ENCODE results near the gene ACTL7A.
"Not testable (repeated sequence)": the region's sequence is repeated elsewhere in the genome, so short reads cannot be mapped to it uniquely, and the experiment has no call there.

ACTL7A gene

GRCh38 chr9:108838017-108838416, 24.0 kb upstream of the ACTL7A start:
- TF ChIP-seq ZFX (IDR thresholded peaks at IDR 0.05) (no peak), CTCF (conservative IDR thresholded peaks at IDR 0.05) (no peak)
- H3K27ac ChIP-seq = no peak overlapping the region

GRCh38 chr9:108839561-108839960, 22.5 kb upstream of the ACTL7A start:
- not testable (repeated sequence) for H3K27ac ChIP-seq

- TF ChIP-seq ZFX (IDR thresholded peaks at IDR 0.05) = no peak
- TF ChIP-seq CTCF (conservative IDR thresholded peaks at IDR 0.05) = no peak
- no peak overlapping the region for H3K27ac ChIP-seq
Observed at GRCh38 chr9:108842610-108843295, 19.3 kb upstream of the ACTL7A start.

GRCh38 chr9:108844391-108844790, 17.7 kb upstream of the ACTL7A start:
- H3K27ac ChIP-seq = no peak overlapping the region
- TF ChIP-seq ZFX (IDR thresholded peaks at IDR 0.05) (no peak), CTCF (conservative IDR thresholded peaks at IDR 0.05) (no peak)

GRCh38 chr9:108844856-108845255, 17.2 kb upstream of the ACTL7A start:
- no peak overlapping the region for H3K27ac ChIP-seq
- TF ChIP-seq ZFX (IDR thresholded peaks at IDR 0.05) (no peak), CTCF (conservative IDR thresholded peaks at IDR 0.05) (no peak)

GRCh38 chr9:108845507-108845906, 16.6 kb upstream of the ACTL7A start:
- no peak overlapping the region for H3K27ac ChIP-seq
- no peak for TF ChIP-seq ZFX (IDR thresholded peaks at IDR 0.05)
- no peak for TF ChIP-seq CTCF (conservative IDR thresholded peaks at IDR 0.05)

GRCh38 chr9:108845947-108846346, 16.1 kb upstream of the ACTL7A start:
- H3K27ac ChIP-seq = no peak overlapping the region
- no peak for TF ChIP-seq CTCF (conservative IDR thresholded peaks at IDR 0.05)
- no peak for TF ChIP-seq ZFX (IDR thresholded peaks at IDR 0.05)

GRCh38 chr9:108848296-108848695, 13.8 kb upstream of the ACTL7A start:
- H3K27ac ChIP-seq = not testable (repeated sequence)

Measured in C4-2B (cell line).